Fibroblast of villous mesenchyme (primary cell): Measurements from ENCODE around the gene UGT2A3. TPM values are rescaled to one million over a fixed set of nuclear protein-coding genes. Genes with fewer than 3 reads are reported as not detected.

Experiments used
- DNase-seq: peaks from one replicate; pipeline ENCODE4 v3.0.0-alpha.2; 2010; ENCODE audit warnings: low read depth
- H3K4me3 ChIP-seq: 2 replicates; pipeline ENCODE4 v1.5.1; 2011; ENCODE audit warnings: low read depth, mild to moderate bottlenecking, low read length
- total RNA-seq: library from RNA; depleted of rRNA; stranded (reverse); fragments of >200 nt; gene quantifications from 2 replicates; pipeline ENCODE4 v1.2.3, GENCODE V29; 2012
- TF ChIP-seq, protein P1 (sequence below): IDR thresholded peaks from 2 replicates; pipeline ENCODE4 v1.5.1; 2012; ENCODE audit warnings: low read depth, mild to moderate bottlenecking, low read length; ENCODE audit not compliant: insufficient read depth

Gene UGT2A3
- total RNA-seq, 1 donor = not detected

DNA sequence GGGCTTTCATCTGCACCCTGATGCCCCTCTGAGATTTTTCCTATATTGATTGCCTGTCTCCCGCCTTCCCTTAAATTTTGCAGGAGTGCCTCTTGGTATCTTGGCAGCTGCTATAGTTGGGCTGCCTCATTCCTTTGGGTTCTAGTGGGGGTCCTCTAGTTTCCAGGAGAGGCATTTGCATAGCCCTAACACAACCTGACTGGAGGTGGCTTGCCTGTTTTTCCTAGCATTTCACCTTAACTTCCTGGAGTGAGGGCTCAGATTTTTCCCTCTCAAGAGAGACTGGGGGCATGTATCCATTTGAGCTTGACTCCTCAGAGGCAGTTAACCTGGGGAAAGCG is 46.0 kb downstream of the UGT2A3 start:
- H3K4me3 ChIP-seq = no peak overlapping the region
- no peak for DNase-seq

DNA sequence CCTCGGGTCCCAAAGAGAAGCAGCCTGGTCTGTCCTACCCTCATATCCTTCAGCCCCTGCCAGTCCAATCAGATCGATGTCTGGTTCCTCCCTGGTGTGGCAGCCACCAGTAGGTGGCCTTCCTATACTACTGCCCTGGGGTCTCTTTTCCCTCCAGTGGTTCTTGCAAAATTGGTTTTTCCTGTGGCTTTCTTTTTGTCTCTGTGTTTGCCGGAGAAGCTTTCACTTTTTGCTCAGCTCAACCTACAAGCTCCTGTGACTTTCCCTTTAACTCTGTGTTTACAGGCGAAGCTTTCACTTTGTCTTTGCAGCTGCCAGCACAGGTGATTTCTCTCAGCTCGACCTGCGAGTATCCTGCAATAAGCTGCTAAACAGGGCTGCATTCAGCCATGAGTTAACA is 46.8 kb downstream of the UGT2A3 start:
- DNase-seq = no peak
- TF ChIP-seq, protein P1, sequence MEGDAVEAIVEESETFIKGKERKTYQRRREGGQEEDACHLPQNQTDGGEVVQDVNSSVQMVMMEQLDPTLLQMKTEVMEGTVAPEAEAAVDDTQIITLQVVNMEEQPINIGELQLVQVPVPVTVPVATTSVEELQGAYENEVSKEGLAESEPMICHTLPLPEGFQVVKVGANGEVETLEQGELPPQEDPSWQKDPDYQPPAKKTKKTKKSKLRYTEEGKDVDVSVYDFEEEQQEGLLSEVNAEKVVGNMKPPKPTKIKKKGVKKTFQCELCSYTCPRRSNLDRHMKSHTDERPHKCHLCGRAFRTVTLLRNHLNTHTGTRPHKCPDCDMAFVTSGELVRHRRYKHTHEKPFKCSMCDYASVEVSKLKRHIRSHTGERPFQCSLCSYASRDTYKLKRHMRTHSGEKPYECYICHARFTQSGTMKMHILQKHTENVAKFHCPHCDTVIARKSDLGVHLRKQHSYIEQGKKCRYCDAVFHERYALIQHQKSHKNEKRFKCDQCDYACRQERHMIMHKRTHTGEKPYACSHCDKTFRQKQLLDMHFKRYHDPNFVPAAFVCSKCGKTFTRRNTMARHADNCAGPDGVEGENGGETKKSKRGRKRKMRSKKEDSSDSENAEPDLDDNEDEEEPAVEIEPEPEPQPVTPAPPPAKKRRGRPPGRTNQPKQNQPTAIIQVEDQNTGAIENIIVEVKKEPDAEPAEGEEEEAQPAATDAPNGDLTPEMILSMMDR = no peak
- H3K4me3 ChIP-seq = no peak overlapping the region

More for the DNA sequence above, 46.0 kb downstream of the UGT2A3 start:
- TF ChIP-seq, protein P1 = no peak

DNA sequence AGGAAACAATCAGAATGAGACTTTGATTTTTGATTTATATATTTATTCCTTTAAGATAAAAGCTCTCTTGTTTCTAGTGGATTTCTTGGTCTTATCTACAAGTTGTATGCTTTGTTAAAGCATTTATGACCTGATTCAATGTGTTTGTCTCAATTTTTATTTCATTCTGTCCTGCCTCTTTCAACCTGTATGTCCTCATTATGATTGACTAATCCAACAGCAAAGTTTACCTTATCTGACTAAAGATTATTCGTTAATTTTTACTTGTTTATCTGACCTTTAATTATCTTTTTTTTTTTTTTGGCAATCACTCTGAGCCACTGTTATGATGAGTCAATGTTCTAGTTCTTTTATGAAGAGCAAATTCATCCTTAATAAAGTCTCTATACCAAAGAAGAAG is 54.9 kb downstream of the UGT2A3 start:
- DNase-seq = no peak
- TF ChIP-seq, protein P1 = no peak
- no peak overlapping the region for H3K4me3 ChIP-seq

DNA sequence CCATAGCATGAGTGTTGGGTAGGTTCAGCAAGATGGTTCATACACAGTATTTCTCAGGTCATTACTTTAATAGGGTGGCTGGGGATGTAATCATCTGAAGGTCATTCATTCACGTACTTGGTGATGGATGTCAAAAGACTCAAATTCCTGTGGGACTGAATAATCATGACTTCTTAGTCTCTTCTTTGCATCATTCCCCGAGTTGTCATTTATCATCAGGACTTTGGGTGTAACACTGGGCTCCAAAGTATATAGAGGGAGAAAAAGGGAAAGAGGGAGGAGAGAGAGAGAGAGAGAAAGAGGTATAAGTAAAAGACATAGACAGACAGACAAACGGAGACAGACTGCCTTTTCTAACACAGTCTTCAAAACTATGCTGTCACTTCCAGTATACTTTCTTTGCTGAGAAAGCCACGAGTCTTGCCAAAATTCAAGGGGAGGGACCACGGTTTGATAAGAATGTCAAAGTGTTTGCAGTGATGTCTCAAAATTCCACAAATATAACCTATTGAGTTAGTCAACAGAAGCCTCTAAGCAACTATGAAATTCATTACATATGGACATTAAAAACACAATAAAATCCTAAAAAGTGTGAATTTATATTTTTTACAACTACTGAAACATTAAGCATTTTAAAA is 55.9 kb downstream of the UGT2A3 start:
- TF ChIP-seq, protein P1 = no peak
- no peak for DNase-seq
- no peak overlapping the region for H3K4me3 ChIP-seq

DNA sequence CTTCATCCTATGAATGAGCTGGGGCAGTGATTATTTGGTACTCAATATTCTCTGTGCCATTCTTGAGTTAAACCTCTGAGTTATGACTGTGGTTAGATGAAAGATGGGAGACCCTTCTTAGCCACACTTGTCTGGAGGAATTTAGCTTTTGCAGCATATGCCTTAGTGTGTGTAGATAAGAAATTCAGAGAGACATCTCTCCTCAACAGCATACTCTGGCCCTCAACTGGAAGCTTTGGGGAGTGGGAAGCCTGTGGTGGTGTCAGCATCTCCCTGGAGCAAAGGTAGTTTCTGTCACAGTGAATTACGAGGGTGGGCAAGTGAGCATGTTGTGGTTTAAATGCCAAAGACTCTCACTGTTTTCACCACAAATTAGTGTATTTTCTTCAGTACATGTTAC is 58.7 kb downstream of the UGT2A3 start:
- H3K4me3 ChIP-seq = no peak overlapping the region
- no peak for DNase-seq
- TF ChIP-seq, protein P1 = no peak

DNA sequence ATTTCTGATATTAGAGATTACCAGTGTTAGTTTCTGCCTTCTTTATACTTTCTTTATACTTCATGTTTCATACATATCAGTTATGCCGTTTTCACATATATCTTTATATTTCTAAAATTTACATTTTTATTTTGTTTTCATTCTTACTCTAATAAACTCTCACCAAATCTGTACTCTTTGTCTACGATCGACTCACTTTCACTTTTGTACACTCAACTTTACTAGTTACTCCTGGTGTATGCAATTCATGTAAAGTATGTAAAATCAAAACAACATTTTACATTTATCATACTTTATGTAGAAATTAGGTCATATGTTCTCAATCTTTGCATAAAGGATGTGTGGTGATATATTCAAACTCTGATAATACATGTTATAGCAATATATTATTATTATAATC is 59.9 kb downstream of the UGT2A3 start:
- H3K4me3 ChIP-seq = no peak overlapping the region
- TF ChIP-seq, protein P1 = no peak
- no peak for DNase-seq

DNA sequence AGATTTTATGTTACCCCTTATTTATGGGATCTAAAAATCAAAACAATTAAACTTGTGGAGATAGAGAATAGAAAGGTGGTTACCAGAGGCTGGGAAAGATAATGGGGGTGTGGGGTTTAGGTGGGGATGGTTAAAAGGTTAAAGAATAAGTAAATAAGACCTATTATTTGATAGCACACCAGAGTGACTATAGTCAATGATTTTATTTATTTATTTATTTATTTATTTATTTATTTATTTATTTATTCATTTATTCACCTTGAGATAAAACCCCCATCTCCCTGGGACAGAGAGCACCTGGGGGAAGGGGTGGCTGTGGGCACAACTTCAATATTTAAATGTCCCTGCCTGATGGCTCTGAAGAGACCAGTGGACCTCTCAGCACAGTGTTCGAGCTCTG is 66.1 kb downstream of the UGT2A3 start:
- no peak overlapping the region for H3K4me3 ChIP-seq
- DNase-seq = no peak
- TF ChIP-seq, protein P1 = no peak
